RWPE2 (cell line): ENCODE data around the gene MPIG6B.

Source experiments
- ATAC-seq: fragments of 200-7000 bp; cut with Tn5 transposase; 3 replicates; pipeline ENCODE4 v1.9.1; 2021; ENCODE audit warnings: low read depth
- DNase-seq: peaks from one replicate; pipeline ENCODE4 v3.0.0-alpha.2; 2020; ENCODE audit warnings: low spot score
- H3K27ac ChIP-seq: fragments of 450-650 bp; 2 replicates; pipeline ENCODE4 v1.5.1; 2017; ENCODE audit warnings: mild to moderate bottlenecking; ENCODE audit not compliant: poor library complexity, severe bottlenecking
- H3K27me3 ChIP-seq: fragments of 250-450 bp; sonication (Bioruptor Pico); 2 replicates; pipeline ENCODE4 v1.5.1; 2021; ENCODE audit warnings: mild to moderate bottlenecking, moderate library complexity; ENCODE audit not compliant: insufficient read depth, poor library complexity, severe bottlenecking
- H3K36me3 ChIP-seq: fragments of 250-450 bp; sonication (Bioruptor Pico); 2 replicates; pipeline ENCODE4 v1.5.1; 2020; ENCODE audit warnings: low read depth, mild to moderate bottlenecking, moderate library complexity
- H3K4me1 ChIP-seq: fragments of 250-450 bp; sonication (Bioruptor Pico); 2 replicates; pipeline ENCODE4 v1.5.1; 2021; ENCODE audit warnings: mild to moderate bottlenecking, moderate library complexity; ENCODE audit not compliant: insufficient read depth, poor library complexity, severe bottlenecking
- H3K4me3 ChIP-seq: fragments of 250-450 bp; sonication (Bioruptor Pico); 2 replicates; pipeline ENCODE4 v1.5.1; 2021; ENCODE audit warnings: mild to moderate bottlenecking, moderate library complexity; ENCODE audit not compliant: severe bottlenecking
- H3K9me3 ChIP-seq: fragments of 250-450 bp; sonication (Bioruptor Pico); 2 replicates; pipeline ENCODE4 v1.5.1; 2021; ENCODE audit warnings: mild to moderate bottlenecking, moderate library complexity; ENCODE audit not compliant: severe bottlenecking
- CTCF ChIP-seq: fragments of 450-650 bp; IDR thresholded peaks from one replicate; pipeline ENCODE4 v1.5.1; 2017; ENCODE audit warnings: mild to moderate bottlenecking, moderate library complexity; ENCODE audit not compliant: poor library complexity, severe bottlenecking

MPIG6B gene

GRCh38 chr6:31737315-31737990, 14.3 kb downstream of the MPIG6B start:
- DNase-seq (no peak), ATAC-seq (no peak)
- Histone ChIP-seq H3K4me3 (no peak overlapping the region), H3K9me3 (no peaks in the 10 kb centered on the region), H3K4me1 (peaks cover 38% of the 10 kb centered on the region), H3K36me3 (peaks cover 43% of the 10 kb centered on the region), H3K27ac (peak overlapping the region; percentile 93), H3K27me3 (no peaks in the 10 kb centered on the region)
- TF ChIP-seq CTCF = no peak

- Histone ChIP-seq H3K27ac (peak overlapping the region; percentile 93), H3K4me1 (peaks cover 38% of the 10 kb centered on the region), H3K4me3 (no peak overlapping the region), H3K27me3 (no peaks in the 10 kb centered on the region), H3K36me3 (peaks cover 43% of the 10 kb centered on the region), H3K9me3 (no peaks in the 10 kb centered on the region)
- ATAC-seq (no peak), DNase-seq (no peak)
- peak; percentile 13 for TF ChIP-seq CTCF
These were observed 15.1 kb downstream of the MPIG6B start for GRCh38 chr6:31737991-31738979.

GRCh38 chr6:31739639-31740396, 16.6 kb downstream of the MPIG6B start, which contains the start of gene MSH5:
TSS of gene MSH5 (plus strand) at chr6:31740005. CDS start at chr6:31740467, 462 bp downstream.
- DNase-seq (peak; percentile 99), ATAC-seq (peak; percentile 89)
- no peaks in the 10 kb centered on the region for H3K27me3 ChIP-seq
- TF ChIP-seq CTCF = no peak
- peak within 1 kb of the TSS; percentile 93 for H3K27ac ChIP-seq
- H3K9me3 ChIP-seq = no peaks in the 10 kb centered on the region
- peaks cover 28% of the 10 kb centered on the region for H3K4me1 ChIP-seq
- peaks cover 31% of the 10 kb centered on the region for H3K36me3 ChIP-seq
- H3K4me3 ChIP-seq = peak within 1 kb of the TSS; percentile 61

GRCh38 chr6:31740397-31741223, 17.4 kb downstream of the MPIG6B start:
- TF ChIP-seq CTCF = no peak
- Histone ChIP-seq H3K9me3 (no peaks in the 10 kb centered on the region), H3K27me3 (no peaks in the 10 kb centered on the region), H3K36me3 (peaks cover 32% of the 10 kb centered on the region), H3K4me3 (peak overlapping the region; percentile 61), H3K4me1 (peaks cover 28% of the 10 kb centered on the region), H3K27ac (peak overlapping the region; percentile 93)
- DNase-seq (no peak), ATAC-seq (no peak)
